ENCODE measurements around the gene C2CD4A.

C2CD4A gene

GRCh38 chr15:62069551-62069950, 2.8 kb downstream of the C2CD4A start:
- no peak for DNase-seq (ENCODE audit: low read depth)
- H3K4me3 ChIP-seq (ENCODE audit: low read length): no peak overlapping the region
- TF ChIP-seq CTCF (conservative IDR thresholded peaks at IDR 0.05; ENCODE audit: low read depth, low read length): no peak

DNA sequence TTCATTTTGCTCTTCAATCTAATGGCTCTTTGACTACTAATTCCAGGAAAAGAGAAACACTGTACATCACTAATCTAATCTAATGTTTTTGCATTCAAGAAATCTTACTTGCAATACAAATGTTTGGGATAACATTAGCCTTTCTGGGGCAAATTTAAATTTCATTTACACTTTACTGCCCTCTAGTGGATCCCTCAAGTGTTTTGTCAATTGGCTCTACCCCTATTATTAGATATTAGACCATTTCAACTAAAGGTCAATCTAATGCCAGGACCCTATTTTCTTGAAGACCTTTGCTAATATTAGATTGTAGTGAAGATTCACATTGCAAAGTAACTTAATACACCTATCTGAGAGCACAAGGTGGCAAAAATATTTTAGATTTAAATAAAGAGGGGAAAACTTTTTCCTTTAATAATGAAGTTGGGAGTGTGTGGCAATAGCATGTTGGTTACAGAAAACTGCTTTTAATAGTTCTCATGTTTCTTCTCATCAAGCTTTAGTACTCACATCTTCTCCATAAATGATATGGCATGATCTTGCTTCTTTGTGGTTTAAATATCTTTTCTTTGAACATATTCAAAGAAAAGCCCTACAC, 5.0 kb downstream of the C2CD4A start:
- H3K4me3 ChIP-seq (ENCODE audit: low read length): no peak overlapping the region
- peak; percentile 61 for TF ChIP-seq CTCF (conservative IDR thresholded peaks at IDR 0.05; ENCODE audit: low read depth, low read length)
- no peak for DNase-seq (ENCODE audit: low read depth)

- no peak for TF ChIP-seq CTCF (conservative IDR thresholded peaks at IDR 0.05; ENCODE audit: low read depth, low read length)
- no peak for DNase-seq (ENCODE audit: low read depth)
- H3K4me3 ChIP-seq (ENCODE audit: low read length): no peak overlapping the region
Observed at GRCh38 chr15:62075595-62076277, 9.0 kb downstream of the C2CD4A start.

DNA sequence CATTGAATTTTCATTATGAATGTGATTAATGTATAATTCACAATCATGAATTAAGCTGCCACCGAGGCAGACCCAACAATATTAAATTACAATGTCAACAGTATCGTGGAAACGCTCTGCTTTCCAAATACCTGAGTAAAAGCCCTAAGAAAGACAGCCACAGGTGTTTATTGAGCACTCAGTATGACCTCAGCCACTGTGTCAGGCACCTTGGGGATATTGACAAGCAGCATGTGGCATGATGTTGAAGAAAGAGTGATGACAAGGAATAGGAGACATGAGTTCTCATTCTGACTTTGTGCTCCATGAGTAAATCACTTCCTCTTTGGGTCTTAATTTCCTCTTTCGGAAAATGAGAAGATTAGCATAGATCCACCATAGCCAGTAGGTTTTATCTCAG, 12.8 kb downstream of the C2CD4A start:
- no peak overlapping the region for H3K4me3 ChIP-seq (ENCODE audit: low read length)
- TF ChIP-seq CTCF (conservative IDR thresholded peaks at IDR 0.05; ENCODE audit: low read depth, low read length): no peak
- no peak for DNase-seq (ENCODE audit: low read depth)

GRCh38 chr15:62083194-62084154, 16.7 kb downstream of the C2CD4A start:
- no peak for DNase-seq (ENCODE audit: low read depth)
- TF ChIP-seq CTCF (conservative IDR thresholded peaks at IDR 0.05; ENCODE audit: low read depth, low read length): no peak
- no peak overlapping the region for H3K4me3 ChIP-seq (ENCODE audit: low read length)

GRCh38 chr15:62085740-62086139, 19.0 kb downstream of the C2CD4A start:
- no peak overlapping the region for H3K4me3 ChIP-seq (ENCODE audit: low read length)
- DNase-seq (ENCODE audit: low read depth): no peak
- TF ChIP-seq CTCF (conservative IDR thresholded peaks at IDR 0.05; ENCODE audit: low read depth, low read length): no peak

Measured in retinal pigment epithelial cell (primary cell).